ELF-1 (cell line): Measurements from ENCODE around the gene STOX1.
"Not testable (repeated sequence)": the region's sequence is repeated elsewhere in the genome, so short reads cannot be mapped to it uniquely, and the experiment has no call there.

Experiments used
- DNase-seq: peaks from one replicate; pipeline ENCODE4 v3.0.0-alpha.2; 2016; ENCODE audit warnings: low read depth, low spot score

The STOX1 gene

DNA sequence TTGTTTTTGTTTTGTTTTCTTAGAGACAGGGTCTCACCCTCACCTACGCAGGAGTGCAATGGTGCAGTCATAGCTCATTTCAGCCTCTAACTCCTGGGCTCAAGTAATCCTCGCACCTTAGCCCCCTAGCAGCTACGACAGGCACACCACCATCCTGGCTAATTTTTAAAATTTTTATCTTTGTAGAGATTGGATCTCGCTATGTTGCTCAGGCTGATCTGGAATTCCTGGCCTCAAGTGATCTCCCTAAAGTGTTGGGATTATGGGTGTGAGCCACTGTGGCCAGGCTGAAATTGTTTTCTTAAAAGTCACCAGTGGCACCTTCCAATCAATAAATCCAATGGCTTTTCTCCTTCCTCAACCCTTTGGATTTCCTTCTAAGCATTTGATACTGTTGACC, 52.9 kb downstream of the STOX1 start:
- DNase-seq: no peak

DNA sequence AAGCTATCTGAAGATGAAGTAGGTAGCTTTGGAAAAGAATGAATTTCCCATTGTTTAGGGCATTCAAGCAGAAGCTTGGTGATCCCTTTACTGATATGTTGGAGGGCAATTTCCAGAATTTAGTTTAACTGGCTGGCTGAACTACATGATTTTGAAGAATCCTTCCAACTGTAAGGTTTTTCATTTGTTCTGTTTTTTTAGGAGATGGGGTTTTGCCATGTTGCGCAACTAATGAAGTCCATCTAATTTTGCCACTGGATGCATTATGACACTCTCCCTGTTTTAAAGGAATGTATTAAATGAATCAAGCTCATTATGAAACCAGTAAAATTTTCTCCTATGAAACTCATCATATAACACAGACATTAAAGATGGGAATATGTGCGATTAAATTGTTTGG, 67.7 kb downstream of the STOX1 start:
- no peak for DNase-seq

DNA sequence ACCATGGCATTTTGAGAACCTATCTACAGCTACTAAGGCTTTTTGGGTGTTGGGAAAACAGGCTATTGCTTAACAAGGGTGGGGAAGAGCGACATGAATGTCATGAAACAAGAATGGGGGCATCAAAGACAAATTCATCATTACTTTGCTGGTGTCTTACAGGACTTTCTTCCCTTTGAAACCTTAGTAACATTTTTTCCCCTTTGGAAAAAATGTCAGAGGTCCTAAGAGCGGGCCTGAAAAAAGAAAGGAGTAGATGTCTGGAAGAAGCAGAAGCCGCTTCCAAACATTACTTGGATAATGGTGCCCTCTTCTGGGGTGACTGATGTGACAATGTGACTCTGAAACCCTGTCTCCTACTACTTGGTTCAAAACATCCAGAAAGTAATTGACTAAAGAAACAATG, 70.0 kb downstream of the STOX1 start:
- DNase-seq: peak; percentile 75

DNA sequence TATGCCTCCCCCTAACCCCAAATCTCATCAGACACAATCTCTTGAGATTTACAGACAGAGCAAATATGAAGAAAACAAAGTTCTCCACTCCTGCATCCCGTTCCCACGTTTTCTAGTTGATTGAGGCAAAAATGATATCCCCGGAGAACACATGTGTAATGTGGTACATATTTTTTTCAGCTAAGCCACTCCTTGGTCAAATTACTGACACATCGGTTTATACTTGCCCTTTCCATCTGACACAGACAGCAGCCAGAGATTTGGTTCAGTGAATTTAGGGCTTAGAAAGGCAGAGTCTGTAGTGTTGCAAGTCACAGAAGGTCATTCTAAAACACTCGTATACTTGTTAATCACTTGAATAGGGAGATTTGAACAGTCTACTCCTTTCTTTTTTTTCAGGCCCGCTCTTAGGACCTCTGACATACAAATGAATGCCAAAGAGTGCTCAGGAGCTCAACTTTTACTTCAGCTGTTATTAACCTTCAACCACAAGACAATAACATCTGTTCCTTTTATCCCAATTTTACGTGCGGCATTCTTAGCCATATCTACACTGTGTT, 71.9 kb downstream of the STOX1 start:
- no peak for DNase-seq

DNA sequence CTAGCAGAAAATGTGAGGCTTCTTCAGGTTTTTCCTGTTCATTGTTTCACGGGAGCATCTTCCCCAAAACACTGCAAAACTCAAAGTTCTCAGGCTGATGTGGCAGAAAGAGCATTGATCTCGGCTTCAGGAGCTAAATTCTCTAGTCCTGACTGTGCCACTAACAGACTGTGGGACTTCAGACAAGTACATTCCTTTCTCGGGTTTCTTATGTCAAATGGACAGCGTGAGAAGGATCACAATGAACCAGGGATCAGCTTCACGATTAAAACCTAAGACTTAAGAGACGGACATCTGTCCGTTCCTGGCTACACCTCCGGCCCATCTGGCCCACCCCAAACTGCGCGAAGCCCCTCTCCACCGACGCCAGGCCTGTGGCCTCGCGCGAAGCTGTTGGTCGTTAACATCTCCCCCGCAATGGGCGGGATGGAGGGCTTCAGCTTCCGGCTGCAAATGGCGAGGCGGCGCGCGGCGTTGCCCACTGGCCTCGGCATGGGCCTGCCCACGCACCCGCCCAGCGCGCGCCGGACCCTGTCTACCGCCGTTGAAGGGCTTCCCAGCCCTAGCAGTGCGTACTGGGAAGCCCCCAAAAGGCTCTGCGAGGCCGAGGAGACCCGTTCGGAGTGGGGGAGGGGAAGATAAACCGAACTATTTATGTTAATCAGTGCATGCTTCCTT, 73.2 kb downstream of the STOX1 start:
- no peak for DNase-seq

DNA sequence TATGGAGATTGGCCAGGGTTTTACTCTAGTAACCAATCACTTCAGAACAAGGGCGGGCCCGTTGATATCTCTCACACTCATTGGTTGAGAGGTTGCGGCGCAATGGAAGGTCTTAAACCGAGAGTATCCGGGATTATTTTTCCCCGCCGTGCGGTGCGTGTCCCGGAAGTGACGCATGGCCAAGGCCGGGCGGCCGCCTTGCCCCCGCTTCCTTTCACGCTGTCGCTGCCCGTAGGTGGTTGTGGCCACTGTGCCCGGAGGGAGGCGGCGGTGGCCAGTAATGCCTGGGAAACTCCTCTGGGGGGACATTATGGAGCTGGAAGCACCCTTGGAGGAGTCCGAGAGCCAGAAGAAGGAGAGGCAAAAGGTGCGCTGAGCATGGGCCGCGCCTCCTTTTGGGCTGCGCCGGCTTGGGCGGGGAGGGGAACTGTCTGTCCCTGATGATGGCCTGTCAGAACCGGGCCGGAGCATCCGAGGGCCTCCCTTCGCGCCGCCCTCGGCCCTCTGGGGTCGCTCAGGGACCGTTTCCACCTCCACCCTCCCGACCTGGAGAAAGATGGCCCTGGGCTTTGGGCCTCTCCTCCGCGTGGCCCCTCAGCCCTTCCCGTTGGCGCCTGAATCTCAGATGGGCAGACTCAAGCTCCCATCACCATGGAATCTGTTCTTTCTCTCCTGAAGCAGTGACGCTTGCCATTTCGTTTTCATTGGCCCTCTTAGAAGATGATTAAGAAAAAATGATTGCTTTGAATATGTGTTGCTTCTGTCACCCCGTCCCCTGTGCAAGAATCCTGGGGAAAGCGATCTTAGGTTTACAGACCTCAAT, 74.0 kb downstream of the STOX1 start, which contains the start of gene DDX50:
Gene DDX50, plus strand, starts transcription at position 211 of the 823 bp plus-strand sequence. Its CDS starts 70 bp downstream, at position 281.
- peak; percentile 99 for DNase-seq

DNA sequence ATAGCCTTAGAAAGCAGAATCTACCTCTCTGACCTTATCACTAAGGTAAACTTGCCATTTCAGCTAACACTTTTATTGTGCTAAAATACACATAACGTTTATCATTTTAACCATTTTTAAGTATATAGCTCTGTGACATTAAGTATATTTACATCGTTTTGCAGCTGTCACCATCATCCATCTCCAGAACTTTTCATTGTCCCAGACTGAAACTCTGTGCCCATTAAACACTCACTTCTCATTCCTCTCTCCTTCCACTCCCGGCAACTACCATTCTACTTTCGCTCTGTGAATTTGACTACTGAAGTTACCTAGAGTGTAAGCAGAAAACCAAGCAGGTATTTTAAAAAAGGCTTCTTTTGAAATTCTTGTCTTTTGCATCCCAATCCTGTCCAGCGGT, 75.1 kb downstream of the STOX1 start:
- DNase-seq: no peak

DNA sequence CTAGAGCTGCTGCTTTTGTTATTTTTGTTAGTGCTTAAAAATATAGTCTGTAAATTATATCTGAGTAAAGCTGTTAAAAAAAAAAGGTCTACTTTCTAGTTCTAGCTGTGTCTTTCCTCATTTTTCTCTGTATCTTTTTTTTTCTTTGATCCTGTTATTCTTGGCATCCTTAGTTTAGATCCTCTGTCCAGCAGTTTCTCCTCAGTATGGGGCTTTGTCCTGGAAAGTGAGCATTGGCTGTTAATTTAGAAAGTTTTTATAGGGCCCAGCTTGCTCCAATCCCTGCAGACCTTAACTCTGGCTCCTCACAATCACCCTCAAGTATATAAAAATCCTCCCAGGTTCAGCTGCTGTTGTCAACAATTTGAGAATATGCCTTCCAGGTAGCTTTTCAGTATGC, 97.3 kb downstream of the STOX1 start:
- no peak for DNase-seq

DNA sequence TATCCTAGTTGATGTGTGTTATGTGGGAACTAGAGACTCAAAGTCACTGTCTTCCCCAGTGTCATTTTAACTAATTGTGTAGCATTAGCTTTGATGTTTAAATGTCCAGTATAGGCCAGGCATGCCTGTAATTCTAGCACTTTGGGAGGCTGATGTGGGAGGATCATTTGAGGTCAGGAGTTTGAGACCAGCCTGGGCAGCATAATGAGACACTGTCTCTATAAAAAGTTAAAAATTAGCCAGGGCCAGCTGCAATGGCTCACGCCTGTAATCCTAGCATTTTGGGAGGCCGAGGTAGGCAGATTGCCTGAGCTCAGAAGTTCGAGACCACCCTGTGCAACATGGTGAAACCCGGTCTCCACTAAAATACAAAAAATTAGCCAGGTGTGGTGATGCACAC, 98.2 kb downstream of the STOX1 start:
- DNase-seq: no peak

DNA sequence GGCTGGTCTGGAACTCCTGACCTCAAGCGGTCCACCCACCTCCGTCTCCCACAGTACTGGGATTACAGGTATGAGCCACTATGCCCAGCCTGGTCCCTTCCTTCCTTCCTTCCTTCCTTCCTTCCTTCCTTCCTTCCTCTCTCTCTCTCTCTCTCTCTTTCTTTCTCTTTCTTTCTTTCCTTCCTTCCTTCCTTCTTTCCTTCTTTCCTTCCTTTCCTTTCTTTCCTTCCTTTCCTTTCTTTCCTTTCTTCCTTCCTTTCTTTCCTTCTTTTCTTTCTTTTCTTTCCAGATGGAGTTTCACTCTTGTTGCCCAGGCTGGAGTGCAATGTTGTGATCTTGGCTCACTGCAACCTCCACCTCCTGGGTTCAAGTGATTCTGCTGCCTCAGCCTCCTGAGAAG, 101.8 kb downstream of the STOX1 start:
- DNase-seq: not testable (repeated sequence)

DNA sequence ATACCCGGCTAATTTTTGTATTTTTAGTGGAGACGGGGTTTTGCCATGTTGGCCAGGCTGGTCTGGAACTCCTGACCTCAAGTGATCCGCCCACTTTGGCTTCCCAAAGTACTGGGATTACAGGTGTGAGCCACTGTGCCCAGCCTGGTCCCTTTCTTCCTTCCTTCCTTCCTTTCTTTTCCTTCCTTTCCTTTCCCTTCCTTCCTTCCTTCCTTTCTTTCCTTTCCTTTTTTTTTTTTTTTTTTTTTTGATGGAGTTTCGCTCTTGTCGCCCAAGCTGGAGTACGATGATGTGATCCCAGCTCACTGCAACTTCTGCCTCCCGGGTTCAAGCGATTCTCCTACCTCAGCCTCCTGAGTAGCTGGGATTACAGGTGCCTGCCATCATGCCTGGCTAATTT, 102.6 kb downstream of the STOX1 start:
- DNase-seq: not testable (repeated sequence)

DNA sequence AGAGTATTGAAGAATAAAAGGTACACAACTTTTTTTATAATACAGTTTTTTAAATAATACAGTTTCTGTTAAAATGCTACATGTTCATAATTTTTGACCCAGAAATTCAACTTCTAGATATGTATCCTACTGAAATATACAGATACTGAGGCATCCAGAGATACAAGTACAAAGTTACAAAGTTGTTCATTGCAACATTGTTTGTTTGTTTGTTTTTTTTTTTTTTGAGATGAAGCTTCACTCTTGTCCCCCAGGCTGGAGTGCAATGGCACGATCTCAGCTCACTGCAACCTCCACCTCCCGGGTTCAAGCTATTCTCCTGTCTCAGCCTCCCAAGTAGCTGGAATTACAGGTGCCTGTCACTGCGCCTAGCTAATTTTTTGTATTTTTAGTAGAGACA, 105.5 kb downstream of the STOX1 start:
- DNase-seq: not testable (repeated sequence)

DNA sequence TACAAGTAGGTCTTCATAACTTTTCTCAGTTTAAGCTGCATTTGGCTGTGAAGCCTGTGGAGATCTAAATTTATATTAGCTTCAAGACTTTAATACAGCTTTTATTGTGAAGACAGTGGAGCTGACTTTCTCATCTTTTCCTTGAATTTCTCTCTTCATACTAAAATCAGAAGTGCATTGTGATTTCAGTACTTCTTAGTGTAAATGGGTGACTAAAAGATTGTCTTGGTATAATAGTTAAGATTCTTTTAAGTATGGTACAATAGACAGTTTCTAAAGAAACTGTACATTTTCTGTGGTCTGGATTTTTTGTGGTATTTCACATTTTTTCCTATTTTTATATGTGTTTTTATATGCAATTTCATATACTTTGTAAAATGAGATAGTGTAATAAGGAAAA, 107.7 kb downstream of the STOX1 start:
- DNase-seq: no peak

DNA sequence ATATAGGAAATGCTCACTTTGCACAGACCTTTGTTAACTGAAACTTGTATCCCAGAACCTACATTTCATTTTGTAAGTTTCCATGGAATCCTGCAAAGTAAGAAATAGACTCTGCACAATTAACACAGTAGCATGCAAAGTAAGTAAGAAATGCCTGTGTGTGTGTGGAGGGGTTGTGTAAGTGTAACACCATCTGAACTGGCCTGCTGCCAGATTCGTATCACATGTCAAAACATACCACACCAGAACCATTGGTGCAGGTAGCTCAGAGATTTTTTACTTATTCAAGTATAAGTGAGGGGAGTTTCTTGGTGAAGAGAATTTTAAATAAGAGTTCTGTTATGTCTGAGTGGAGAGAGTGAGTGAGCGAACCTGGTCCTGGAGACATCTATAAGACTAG, 110.8 kb downstream of the STOX1 start:
- no peak for DNase-seq

DNA sequence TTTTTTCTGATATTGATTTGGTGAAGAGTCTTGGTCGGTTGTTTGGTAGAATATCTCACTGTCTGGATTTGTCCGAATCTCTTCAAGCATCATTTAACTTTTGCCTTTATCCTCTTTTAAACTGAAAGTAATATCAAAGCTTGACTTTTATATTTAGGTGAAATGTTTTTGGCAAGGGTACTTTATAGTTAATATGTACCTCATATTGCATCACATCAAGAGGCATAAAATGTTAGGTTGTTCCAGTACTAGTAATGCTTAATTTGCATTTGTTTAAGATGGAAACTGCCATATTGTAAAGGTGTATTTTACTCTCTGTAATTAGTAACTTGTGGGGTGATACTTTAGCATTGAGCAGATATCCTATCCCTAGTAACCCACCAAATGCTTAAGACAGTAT, 111.6 kb downstream of the STOX1 start:
- no peak for DNase-seq

DNA sequence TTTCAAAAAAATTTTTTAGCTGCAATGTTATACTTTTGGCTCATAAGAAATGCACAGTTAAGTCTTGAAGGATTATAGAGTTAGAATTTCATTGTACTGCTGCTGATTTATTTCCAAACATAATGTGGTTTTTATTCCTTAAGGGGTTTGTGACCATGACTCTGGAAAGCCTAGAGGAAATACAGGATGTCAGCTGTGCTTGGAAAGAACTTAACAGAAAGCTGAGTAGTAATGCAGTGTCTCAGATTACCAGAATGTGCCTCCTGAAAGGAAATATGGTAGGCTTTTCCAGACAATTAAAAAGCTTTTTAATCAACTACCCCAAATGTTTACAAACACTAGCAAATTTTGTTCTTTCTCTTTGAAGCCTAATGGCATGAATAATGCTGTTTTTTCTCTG, 113.6 kb downstream of the STOX1 start:
- not testable (repeated sequence) for DNase-seq
